CD4-positive, alpha-beta memory T cell (primary cell): ENCODE measurements around the gene SORL1. TPM values are rescaled to one million over a fixed set of nuclear protein-coding genes. Genes with fewer than 3 reads are reported as not detected.

Experiments used
- CTCF ChIA-PET: fragments of 350-600 bp; sonication (Branson Sonifier 250); formaldehyde crosslinking; loops from one replicate; lab custom pipeline; 2021; ENCODE audit warnings: inconsistent platforms; ENCODE audit not compliant: partially characterized antibody; lab: Charles Lee
- POLR2A ChIA-PET: fragments of 350-600 bp; sonication (Branson Sonifier 250); formaldehyde crosslinking; loops from one replicate; lab custom pipeline; 2021; ENCODE audit not compliant: partially characterized antibody; lab: Charles Lee
- DNase-seq, 5 donors: peaks; one replicate each; pipeline versions ENCODE4 v3.0.0 to v3.0.0-alpha.2; 2020 to 2022; ENCODE audit warnings: mixed read lengths in 1 of 5
- H3K27ac ChIP-seq: one replicate; pipeline ENCODE4 v1.7.0; 2013; ENCODE audit warnings: low read depth, low read length
- H3K27me3 ChIP-seq: 2 replicates; pipeline ENCODE4 v1.7.0; 2013; ENCODE audit warnings: mild to moderate bottlenecking, low read length, moderate library complexity; ENCODE audit not compliant: insufficient read depth
- H3K36me3 ChIP-seq: 2 replicates; pipeline ENCODE4 v1.7.0; 2013; ENCODE audit warnings: mild to moderate bottlenecking, low read length, moderate library complexity; ENCODE audit not compliant: insufficient read depth
- H3K4me1 ChIP-seq: 2 replicates; pipeline ENCODE4 v1.7.0; 2013; ENCODE audit warnings: mild to moderate bottlenecking, low read length, moderate library complexity; ENCODE audit not compliant: insufficient read depth
- H3K4me3 ChIP-seq, 2 donors: one replicate each; pipeline ENCODE4 v1.7.0; 2013; ENCODE audit warnings: low read length in 2 of 2, mild to moderate bottlenecking in 1 of 2
- H3K9me3 ChIP-seq, 2 donors: one replicate each; pipeline ENCODE4 v1.7.0; 2013; ENCODE audit warnings: low read length in 2 of 2, control low read depth in 1 of 2; ENCODE audit not compliant: control insufficient read depth in 1 of 2
- H3K27ac Mint-ChIP-seq, 7 donors: one replicate each; pipeline ENCODE4 v1.8.0; 2020 to 2021; ENCODE audit warnings: mixed read lengths in 7 of 7, mild to moderate bottlenecking in 6 of 7, inconsistent platforms in 3 of 7, moderate library complexity in 3 of 7
- H3K27me3 Mint-ChIP-seq, 2 donors: one replicate each; pipeline ENCODE4 v1.8.0; 2020 to 2021; ENCODE audit warnings: mixed read lengths in 2 of 2
- H3K36me3 Mint-ChIP-seq, 2 donors: one replicate each; pipeline ENCODE4 v1.8.0; 2020 to 2021; ENCODE audit warnings: mixed read lengths in 2 of 2, inconsistent platforms in 1 of 2, mild to moderate bottlenecking in 1 of 2
- H3K4me1 Mint-ChIP-seq, 4 donors: one replicate each; pipeline ENCODE4 v1.8.0; 2020 to 2021; ENCODE audit warnings: mixed read lengths in 4 of 4, mild to moderate bottlenecking in 1 of 4
- H3K4me3 Mint-ChIP-seq, 8 donors: one replicate each; pipeline ENCODE4 v1.8.0; 2020 to 2021; ENCODE audit warnings: mixed read lengths in 8 of 8, mild to moderate bottlenecking in 7 of 8, moderate library complexity in 6 of 8, inconsistent platforms in 3 of 8
- H3K9me3 Mint-ChIP-seq, 8 donors: one replicate each; pipeline ENCODE4 v1.8.0; 2020 to 2021; ENCODE audit warnings: mixed read lengths in 8 of 8, mild to moderate bottlenecking in 5 of 8, inconsistent platforms in 3 of 8, moderate library complexity in 1 of 8
- intact Hi-C: fragments of 100-400 bp; cut with micrococcal nuclease; formaldehyde crosslinking; loops from one replicate; pipeline ENCODE4 v1.15.1; 2023
- polyA plus RNA-seq, 2 donors: library from polyadenylated mRNA; unstranded; fragments of 300-500 nt; fragmentation: Illumina TruSeq; gene quantifications; one replicate each; pipeline ENCODE4 v1.2.3, GENCODE V29; 2021
- total RNA-seq, 2 experiments: library from RNA; stranded (reverse); gene quantifications; one replicate each; pipeline ENCODE4 v1.2.3, GENCODE V29; 2021

Gene SORL1
- total and polyA plus RNA-seq, 4 experiments from 2014 or later, result 159 to 660 (median 446) TPM

- no peaks in the 10 kb centered on the region for H3K9me3 ChIP-seq
- no peaks in the 10 kb centered on the region for H3K27me3 Mint-ChIP-seq
- H3K4me3 Mint-ChIP-seq, result no peak overlapping the region
- H3K27ac ChIP-seq, result no peak overlapping the region
- POLR2A ChIA-PET, result no interaction called here
- H3K4me3 ChIP-seq, result no peak overlapping the region
- no peaks in the 10 kb centered on the region for H3K27me3 ChIP-seq
- no peak for DNase-seq
- H3K4me1 Mint-ChIP-seq, result peaks cover 0 to 15% (median 4%) of the 10 kb centered on the region in 4 donors
- CTCF ChIA-PET, result interaction anchor here (0.8 to 1.2 kb wide), 2 partner anchors 14 to 22 kb away, joined by 3 read pairs; no protein-coding TSS in a partner anchor
- no peak overlapping the region for H3K27ac Mint-ChIP-seq
- peaks cover 86% of the 10 kb centered on the region in 2 donors for H3K36me3 Mint-ChIP-seq
- H3K36me3 ChIP-seq, result peaks cover 79% of the 10 kb centered on the region
- intact Hi-C loops, result no loop called here
- no peaks in the 10 kb centered on the region for H3K4me1 ChIP-seq
- no peaks in the 10 kb centered on the region for H3K9me3 Mint-ChIP-seq
These were observed 151.2 kb downstream of the SORL1 start for GRCh38 chr11:121603316-121603715.

GRCh38 chr11:121604152-121604551 lies 152.0 kb downstream of the SORL1 start:
- H3K27ac ChIP-seq, result no peak overlapping the region
- ChIA-PET CTCF (interaction anchor here (0.8 to 1.2 kb wide), 3 partner anchors 14 to 153 kb away, joined by 3 read pairs; no protein-coding TSS in a partner anchor), POLR2A (no interaction called here)
- no peak overlapping the region for H3K27ac Mint-ChIP-seq
- H3K9me3 Mint-ChIP-seq, result no peaks in the 10 kb centered on the region
- H3K27me3 Mint-ChIP-seq, result no peaks in the 10 kb centered on the region
- H3K4me1 ChIP-seq, result no peaks in the 10 kb centered on the region
- DNase-seq, result no peak
- intact Hi-C loops, result no loop called here
- H3K4me1 Mint-ChIP-seq, result peaks cover 0 to 11% (median 4%) of the 10 kb centered on the region in 4 donors
- H3K36me3 Mint-ChIP-seq, result peaks cover 89 to 90% of the 10 kb centered on the region in 2 donors
- peaks cover 81% of the 10 kb centered on the region for H3K36me3 ChIP-seq
- no peak overlapping the region for H3K4me3 ChIP-seq
- no peaks in the 10 kb centered on the region for H3K9me3 ChIP-seq
- no peaks in the 10 kb centered on the region for H3K27me3 ChIP-seq
- H3K4me3 Mint-ChIP-seq, result no peak overlapping the region

DNA sequence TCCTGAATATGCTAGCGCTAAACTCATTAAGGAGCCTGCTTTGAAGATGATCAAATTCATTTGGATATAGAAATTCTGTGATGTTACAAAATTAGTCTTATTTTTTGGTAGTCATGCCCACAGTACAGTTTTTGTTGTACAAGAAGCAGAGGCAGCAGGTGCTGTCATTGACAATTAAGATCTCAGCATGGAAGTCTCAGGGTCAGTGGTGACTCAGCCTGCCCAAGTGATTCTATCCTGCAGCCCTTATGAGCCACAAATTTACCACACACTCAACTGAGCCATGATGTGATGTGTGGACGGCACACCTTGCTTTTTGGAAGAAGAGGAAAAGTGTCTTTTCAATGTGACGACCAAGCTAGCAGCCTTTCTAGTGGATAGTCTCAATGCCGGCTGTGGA lies 154.2 kb downstream of the SORL1 start:
- H3K9me3 Mint-ChIP-seq, result no peaks in the 10 kb centered on the region
- no peak overlapping the region for H3K27ac ChIP-seq
- intact Hi-C loops, result no loop called here
- no peak overlapping the region for H3K4me3 ChIP-seq
- ChIA-PET POLR2A (no interaction called here), CTCF (interaction anchor here (2.0 kb wide), 1 partner anchor 15 kb away, joined by 7 read pairs; no protein-coding TSS in a partner anchor)
- no peaks in the 10 kb centered on the region for H3K27me3 ChIP-seq
- no peaks in the 10 kb centered on the region for H3K4me1 ChIP-seq
- H3K36me3 ChIP-seq, result peaks cover 96% of the 10 kb centered on the region
- H3K36me3 Mint-ChIP-seq, result peaks cover 95 to 96% of the 10 kb centered on the region in 2 donors
- H3K9me3 ChIP-seq, result no peaks in the 10 kb centered on the region
- DNase-seq, result no peak
- no peak overlapping the region for H3K4me3 Mint-ChIP-seq
- peaks cover 0 to 2% (median under 1%) of the 10 kb centered on the region in 4 donors for H3K4me1 Mint-ChIP-seq
- H3K27me3 Mint-ChIP-seq, result no peaks in the 10 kb centered on the region
- H3K27ac Mint-ChIP-seq, result no peak overlapping the region

GRCh38 chr11:121607341-121607740 lies 155.2 kb downstream of the SORL1 start:
- Histone ChIP-seq H3K9me3 (no peaks in the 10 kb centered on the region), H3K27ac (no peak overlapping the region), H3K36me3 (peaks cover 96% of the 10 kb centered on the region), H3K4me1 (no peaks in the 10 kb centered on the region), H3K4me3 (no peak overlapping the region), H3K27me3 (no peaks in the 10 kb centered on the region)
- H3K27me3 Mint-ChIP-seq, result no peaks in the 10 kb centered on the region
- no peak overlapping the region for H3K4me3 Mint-ChIP-seq
- intact Hi-C loops, result no loop called here
- CTCF ChIA-PET, result interaction anchor here (0.8 to 2.0 kb wide), 3 partner anchors 8 to 120 kb away, joined by 3 to 7 read pairs (median 4); no protein-coding TSS in a partner anchor
- no peak for DNase-seq
- H3K9me3 Mint-ChIP-seq, result no peaks in the 10 kb centered on the region
- H3K36me3 Mint-ChIP-seq, result peaks cover 92 to 93% of the 10 kb centered on the region in 2 donors
- peaks cover 0 to 2% (median 0%) of the 10 kb centered on the region in 4 donors for H3K4me1 Mint-ChIP-seq
- no peak overlapping the region for H3K27ac Mint-ChIP-seq
- POLR2A ChIA-PET, result interaction anchor here (0.9 kb wide), 1 partner anchor 51 kb away, joined by 3 read pairs; no protein-coding TSS in a partner anchor

GRCh38 chr11:121608545-121609098 lies 156.5 kb downstream of the SORL1 start:
- Mint-ChIP-seq H3K9me3 (no peaks in the 10 kb centered on the region), H3K4me1 (peaks cover 0 to 2% (median 0%) of the 10 kb centered on the region in 4 donors), H3K4me3 (no peak overlapping the region), H3K27me3 (no peaks in the 10 kb centered on the region), H3K36me3 (peaks cover 92 to 93% of the 10 kb centered on the region in 2 donors), H3K27ac (peak overlapping the region in 2 of 7 donors; percentile 15 to 24)
- ChIA-PET CTCF (interaction anchor here (0.6 kb wide), 1 partner anchor 288 kb away, joined by 3 read pairs; no protein-coding TSS in a partner anchor), POLR2A (no interaction called here)
- DNase-seq, result no peak
- H3K4me3 ChIP-seq, result no peak overlapping the region
- H3K27ac ChIP-seq, result no peak overlapping the region
- H3K27me3 ChIP-seq, result no peaks in the 10 kb centered on the region
- no peaks in the 10 kb centered on the region for H3K4me1 ChIP-seq
- intact Hi-C loops, result no loop called here
- peaks cover 97% of the 10 kb centered on the region for H3K36me3 ChIP-seq
- no peaks in the 10 kb centered on the region for H3K9me3 ChIP-seq

- peaks cover 0 to 2% (median 0%) of the 10 kb centered on the region in 8 donors for H3K9me3 Mint-ChIP-seq
- POLR2A ChIA-PET, result interaction anchor here (1.0 kb wide), 1 partner anchor 58 kb away, joined by 3 read pairs; no protein-coding TSS in a partner anchor
- intact Hi-C loops, result no loop called here
- no peak overlapping the region for H3K4me3 ChIP-seq
- no peaks in the 10 kb centered on the region for H3K4me1 ChIP-seq
- H3K27ac Mint-ChIP-seq, result peak overlapping the region in 1 of 7 donors; percentile 58
- H3K27me3 ChIP-seq, result no peaks in the 10 kb centered on the region
- no peaks in the 10 kb centered on the region for H3K9me3 ChIP-seq
- no peak for DNase-seq
- no peak overlapping the region for H3K27ac ChIP-seq
- no peak overlapping the region for H3K4me3 Mint-ChIP-seq
- peaks cover 0 to 2% (median under 1%) of the 10 kb centered on the region in 4 donors for H3K4me1 Mint-ChIP-seq
- H3K27me3 Mint-ChIP-seq, result no peaks in the 10 kb centered on the region
- peaks cover 92 to 95% of the 10 kb centered on the region in 2 donors for H3K36me3 Mint-ChIP-seq
- peaks cover 97% of the 10 kb centered on the region for H3K36me3 ChIP-seq
- CTCF ChIA-PET, result interaction anchor here (2.5 kb wide), 1 partner anchor 19 kb away, joined by 17 read pairs; no protein-coding TSS in a partner anchor
These were observed 158.6 kb downstream of the SORL1 start for GRCh38 chr11:121610706-121611105.

DNA sequence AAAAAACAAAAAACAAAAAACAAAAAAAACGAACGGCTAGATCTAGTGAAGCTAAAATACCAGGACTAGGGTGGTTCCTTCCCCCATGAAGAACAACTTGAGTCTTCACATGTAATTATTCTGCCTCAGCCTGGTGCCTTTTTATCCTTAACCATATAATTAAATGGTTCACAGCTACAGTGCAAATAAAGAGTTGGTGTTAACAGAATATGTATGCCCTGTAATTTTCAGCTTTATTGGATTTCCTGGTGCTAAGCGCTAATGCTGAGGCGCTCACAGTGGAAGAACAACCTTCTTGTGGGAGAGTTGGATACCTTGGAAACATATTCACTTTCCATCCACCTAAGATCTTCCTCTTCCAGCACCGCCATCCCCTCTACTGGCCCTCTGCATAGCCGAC lies 159.1 kb downstream of the SORL1 start:
- Histone ChIP-seq H3K27ac (no peak overlapping the region), H3K4me1 (no peaks in the 10 kb centered on the region), H3K27me3 (no peaks in the 10 kb centered on the region), H3K4me3 (no peak overlapping the region), H3K9me3 (no peaks in the 10 kb centered on the region), H3K36me3 (peaks cover 97% of the 10 kb centered on the region)
- intact Hi-C loops, result no loop called here
- Mint-ChIP-seq H3K27ac (no peak overlapping the region), H3K4me3 (peak overlapping the region in 1 of 8 donors; percentile 43), H3K9me3 (peaks cover 0 to 2% (median 0%) of the 10 kb centered on the region in 8 donors), H3K4me1 (peaks cover 0 to 2% (median under 1%) of the 10 kb centered on the region in 4 donors), H3K27me3 (no peaks in the 10 kb centered on the region), H3K36me3 (peaks cover 92 to 95% of the 10 kb centered on the region in 2 donors)
- ChIA-PET CTCF (interaction anchor here (2.5 kb wide), 1 partner anchor 20 kb away, joined by 17 read pairs; no protein-coding TSS in a partner anchor), POLR2A (no interaction called here)
- DNase-seq, result no peak
